RWPE2 (cell line): ENCODE data around the gene ZBTB20.

ENCODE experiments used
- ATAC-seq: fragments of 200-7000 bp; cut with Tn5 transposase; 3 replicates; pipeline ENCODE4 v1.9.1; 2021; ENCODE audit warnings: low read depth
- DNase-seq: peaks from one replicate; pipeline ENCODE4 v3.0.0-alpha.2; 2020; ENCODE audit warnings: low spot score
- H3K27ac ChIP-seq: fragments of 450-650 bp; 2 replicates; pipeline ENCODE4 v1.5.1; 2017; ENCODE audit warnings: mild to moderate bottlenecking; ENCODE audit not compliant: poor library complexity, severe bottlenecking
- H3K27me3 ChIP-seq: fragments of 250-450 bp; sonication (Bioruptor Pico); 2 replicates; pipeline ENCODE4 v1.5.1; 2021; ENCODE audit warnings: mild to moderate bottlenecking, moderate library complexity; ENCODE audit not compliant: insufficient read depth, poor library complexity, severe bottlenecking
- H3K36me3 ChIP-seq: fragments of 250-450 bp; sonication (Bioruptor Pico); 2 replicates; pipeline ENCODE4 v1.5.1; 2020; ENCODE audit warnings: low read depth, mild to moderate bottlenecking, moderate library complexity
- H3K4me1 ChIP-seq: fragments of 250-450 bp; sonication (Bioruptor Pico); 2 replicates; pipeline ENCODE4 v1.5.1; 2021; ENCODE audit warnings: mild to moderate bottlenecking, moderate library complexity; ENCODE audit not compliant: insufficient read depth, poor library complexity, severe bottlenecking
- H3K4me3 ChIP-seq: fragments of 250-450 bp; sonication (Bioruptor Pico); 2 replicates; pipeline ENCODE4 v1.5.1; 2021; ENCODE audit warnings: mild to moderate bottlenecking, moderate library complexity; ENCODE audit not compliant: severe bottlenecking
- H3K9me3 ChIP-seq: fragments of 250-450 bp; sonication (Bioruptor Pico); 2 replicates; pipeline ENCODE4 v1.5.1; 2021; ENCODE audit warnings: mild to moderate bottlenecking, moderate library complexity; ENCODE audit not compliant: severe bottlenecking
- TF ChIP-seq, protein P1 (sequence below): fragments of 450-650 bp; IDR thresholded peaks from one replicate; pipeline ENCODE4 v1.5.1; 2017; ENCODE audit warnings: mild to moderate bottlenecking, moderate library complexity; ENCODE audit not compliant: poor library complexity, severe bottlenecking

The ZBTB20 gene

GRCh38 chr3:114586119-114586518 lies 561.0 kb downstream of the ZBTB20 start:
- no peak for ATAC-seq
- Histone ChIP-seq H3K27me3 (no peaks in the 10 kb centered on the region), H3K4me1 (no peaks in the 10 kb centered on the region), H3K27ac (no peak overlapping the region), H3K9me3 (no peaks in the 10 kb centered on the region), H3K36me3 (no peaks in the 10 kb centered on the region), H3K4me3 (no peak overlapping the region)
- no peak for DNase-seq
- TF ChIP-seq, protein P1, sequence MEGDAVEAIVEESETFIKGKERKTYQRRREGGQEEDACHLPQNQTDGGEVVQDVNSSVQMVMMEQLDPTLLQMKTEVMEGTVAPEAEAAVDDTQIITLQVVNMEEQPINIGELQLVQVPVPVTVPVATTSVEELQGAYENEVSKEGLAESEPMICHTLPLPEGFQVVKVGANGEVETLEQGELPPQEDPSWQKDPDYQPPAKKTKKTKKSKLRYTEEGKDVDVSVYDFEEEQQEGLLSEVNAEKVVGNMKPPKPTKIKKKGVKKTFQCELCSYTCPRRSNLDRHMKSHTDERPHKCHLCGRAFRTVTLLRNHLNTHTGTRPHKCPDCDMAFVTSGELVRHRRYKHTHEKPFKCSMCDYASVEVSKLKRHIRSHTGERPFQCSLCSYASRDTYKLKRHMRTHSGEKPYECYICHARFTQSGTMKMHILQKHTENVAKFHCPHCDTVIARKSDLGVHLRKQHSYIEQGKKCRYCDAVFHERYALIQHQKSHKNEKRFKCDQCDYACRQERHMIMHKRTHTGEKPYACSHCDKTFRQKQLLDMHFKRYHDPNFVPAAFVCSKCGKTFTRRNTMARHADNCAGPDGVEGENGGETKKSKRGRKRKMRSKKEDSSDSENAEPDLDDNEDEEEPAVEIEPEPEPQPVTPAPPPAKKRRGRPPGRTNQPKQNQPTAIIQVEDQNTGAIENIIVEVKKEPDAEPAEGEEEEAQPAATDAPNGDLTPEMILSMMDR: no peak

- Histone ChIP-seq H3K4me1 (no peaks in the 10 kb centered on the region), H3K36me3 (no peaks in the 10 kb centered on the region), H3K27me3 (no peaks in the 10 kb centered on the region), H3K4me3 (no peak overlapping the region), H3K9me3 (no peaks in the 10 kb centered on the region), H3K27ac (no peak overlapping the region)
- no peak for DNase-seq
- TF ChIP-seq, protein P1: no peak
- no peak for ATAC-seq
Measured at GRCh38 chr3:114585687-114586086, 561.4 kb downstream of the ZBTB20 start.

DNA sequence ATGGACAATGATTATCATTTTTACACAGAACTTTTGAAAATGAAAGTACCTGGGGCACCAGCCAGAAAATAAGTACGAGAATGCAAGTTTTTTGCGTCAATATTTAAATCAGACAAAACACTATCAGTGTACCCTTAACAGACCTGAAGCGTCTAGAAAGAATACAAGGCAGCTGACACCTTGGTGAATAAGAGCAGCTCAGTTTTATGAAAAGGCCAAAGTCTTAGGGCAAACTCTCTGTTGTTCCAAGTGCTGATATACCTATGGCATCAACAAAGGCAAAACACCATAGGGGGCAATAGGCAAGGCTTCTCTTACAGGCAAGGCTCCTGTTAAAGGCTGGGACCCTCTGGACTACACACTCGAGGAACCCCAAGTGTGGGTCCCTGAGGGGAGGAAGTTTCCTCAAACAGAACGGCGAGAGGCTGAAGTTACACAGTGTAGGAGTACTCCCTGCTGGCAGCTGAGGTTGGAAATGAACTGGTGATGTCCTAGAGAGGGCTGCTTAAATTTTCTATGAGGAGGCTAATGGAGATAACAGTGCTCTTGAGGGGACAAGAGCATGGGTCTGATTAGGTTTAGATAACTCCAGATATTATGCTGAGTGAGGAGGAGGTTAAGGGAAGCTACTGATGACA lies 562.2 kb downstream of the ZBTB20 start:
- Histone ChIP-seq H3K9me3 (no peaks in the 10 kb centered on the region), H3K4me1 (no peaks in the 10 kb centered on the region), H3K27me3 (no peaks in the 10 kb centered on the region), H3K36me3 (no peaks in the 10 kb centered on the region), H3K4me3 (no peak overlapping the region), H3K27ac (no peak overlapping the region)
- DNase-seq (no peak), ATAC-seq (no peak)
- TF ChIP-seq, protein P1: no peak

DNA sequence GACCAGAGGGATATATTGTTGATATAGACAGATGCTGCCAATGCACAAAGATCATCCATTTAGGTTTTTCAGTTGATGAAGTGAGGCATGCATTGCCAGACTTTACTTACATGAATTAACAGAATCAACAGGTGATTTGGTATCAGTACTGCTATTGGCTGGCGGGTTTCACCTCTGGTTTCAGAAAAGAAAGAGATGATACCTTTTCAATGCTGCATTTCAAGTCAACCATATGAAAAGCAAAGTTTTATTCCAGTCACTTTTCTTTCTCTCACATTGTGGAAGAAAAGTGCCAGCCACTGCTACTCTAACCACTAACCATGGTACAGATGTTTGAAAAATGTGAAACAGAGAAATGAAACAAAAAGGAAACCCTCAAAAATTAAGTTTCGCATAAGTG lies 564.2 kb downstream of the ZBTB20 start:
- DNase-seq (no peak), ATAC-seq (no peak)
- Histone ChIP-seq H3K4me1 (no peaks in the 10 kb centered on the region), H3K27ac (no peak overlapping the region), H3K4me3 (no peak overlapping the region), H3K9me3 (no peaks in the 10 kb centered on the region), H3K27me3 (no peaks in the 10 kb centered on the region), H3K36me3 (no peaks in the 10 kb centered on the region)
- TF ChIP-seq, protein P1: no peak

DNA sequence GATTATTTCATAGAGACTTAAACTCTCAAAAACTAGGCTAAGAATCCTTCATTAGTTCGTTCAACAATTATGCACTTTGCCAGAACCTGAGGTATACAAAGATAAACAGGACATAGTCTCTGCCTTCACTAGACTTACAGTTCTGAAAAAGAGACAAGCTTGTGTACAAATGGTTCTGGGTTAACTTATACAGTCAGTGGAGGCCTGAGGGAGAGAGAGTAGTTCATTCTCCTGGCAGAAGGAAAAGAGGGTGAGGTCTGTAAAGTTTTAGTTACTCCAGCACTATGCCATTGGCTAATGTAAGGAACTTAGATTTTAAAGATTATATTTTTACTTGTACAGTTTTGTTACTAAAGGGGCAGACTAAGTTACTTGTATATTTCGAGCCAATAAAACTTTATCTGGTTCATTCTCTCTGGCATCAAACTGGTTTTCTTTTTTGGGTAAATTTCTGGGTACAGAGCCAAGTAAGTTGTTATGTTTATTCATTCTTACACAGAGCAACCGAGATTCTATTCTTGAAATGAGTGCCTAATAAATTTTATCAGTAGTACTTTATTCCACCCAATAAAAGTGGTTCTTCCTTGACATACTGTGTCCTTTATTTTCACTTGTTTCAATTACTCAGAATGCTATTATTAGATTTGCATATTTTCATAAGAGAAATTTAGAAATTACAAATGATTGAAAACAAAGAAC lies 574.6 kb downstream of the ZBTB20 start:
- no peak for ATAC-seq
- Histone ChIP-seq H3K27ac (no peak overlapping the region), H3K36me3 (no peaks in the 10 kb centered on the region), H3K9me3 (no peaks in the 10 kb centered on the region), H3K4me1 (no peaks in the 10 kb centered on the region), H3K27me3 (no peaks in the 10 kb centered on the region), H3K4me3 (no peak overlapping the region)
- TF ChIP-seq, protein P1: no peak
- no peak for DNase-seq
